SK-N-MC (cell line): Measurements from ENCODE around the gene MYO9A.

Source experiments
- EZH2 ChIP-seq: fragments of 200-600 bp; sonication (generic); IDR thresholded peaks from one replicate; pipeline ENCODE4 v1.6.1; 2017; ENCODE audit warnings: antibody characterized with exemption
- POLR2AphosphoS5 ChIP-seq: IDR thresholded peaks from 2 replicates; pipeline ENCODE4 v1.6.1; 2012; ENCODE audit warnings: mild to moderate bottlenecking, low read depth, low read length, borderline replicate concordance

GRCh38 chr15:71932689-71933088 lies 185.3 kb downstream of the MYO9A start:
- TF ChIP-seq POLR2AphosphoS5 (no peak), EZH2 (no peak)
